ENCODE data around the gene ISLR. TPM values are rescaled to one million over a fixed set of nuclear protein-coding genes. Genes with fewer than 3 reads are reported as not detected.

Gene ISLR
- total and polyA plus RNA-seq, 7 experiments from 2014 or later: not detected

DNA sequence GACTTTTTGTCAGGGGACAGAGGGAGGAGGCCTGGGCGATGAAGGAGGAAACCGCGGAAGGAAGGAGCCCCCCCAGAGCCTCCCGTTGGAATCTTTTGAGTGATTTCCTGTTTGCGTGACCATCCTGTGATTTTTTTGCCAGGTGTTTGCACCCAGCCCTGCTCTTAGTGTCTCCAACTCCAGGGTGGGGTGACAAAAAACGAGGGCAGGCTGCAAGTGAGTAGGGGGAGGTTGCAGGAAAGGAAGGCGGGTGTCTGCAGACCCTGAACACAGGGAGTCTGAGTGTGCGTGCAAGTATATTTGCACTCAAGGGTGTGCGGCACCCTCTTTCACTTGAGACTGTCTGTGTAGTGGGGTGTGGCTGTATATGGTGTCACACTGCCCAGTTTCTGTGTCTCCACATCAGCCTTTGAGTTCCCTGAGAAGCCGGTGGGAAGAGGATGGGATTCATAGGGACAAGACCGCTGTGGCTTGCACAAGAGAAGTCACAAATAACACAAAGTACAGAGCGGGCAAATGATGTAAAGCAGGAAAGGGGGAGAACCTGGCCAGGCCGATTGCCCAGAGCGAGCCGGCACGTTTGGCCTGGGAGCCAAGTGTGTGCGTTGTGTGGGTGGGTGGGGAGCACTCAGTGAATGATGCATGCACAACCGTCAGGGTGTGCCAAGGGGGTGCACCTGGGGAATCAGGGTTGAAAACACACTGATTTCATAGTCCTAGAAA lies 36.5 kb upstream of the ISLR start:
- peak overlapping the region; percentile 70 to 83 (median 78) for H3K4me3 Mint-ChIP-seq
- H3K4me1 ChIP-seq (ENCODE audit: control insufficient read depth in 2 of 2, insufficient read depth in 2 of 2, low read length in 2 of 2): peaks cover 4 to 20% of the 10 kb centered on the region in 2 donors
- H3K27ac ChIP-seq (ENCODE audit: low read depth, low read length): no peak overlapping the region
- ChIA-PET POLR2A (no interaction called here), CTCF (no interaction called here)
- H3K36me3 ChIP-seq (ENCODE audit: control insufficient read depth in 2 of 3, insufficient read depth in 3 of 3, low read length in 3 of 3): no peaks in the 10 kb centered on the region
- DNase-seq (no peak), ATAC-seq (no peak)
- H3K27ac Mint-ChIP-seq: peak overlapping the region in 2 of 9 donors; percentile 58 to 73
- H3K27me3 Mint-ChIP-seq: peaks cover 57 to 82% (median 75%) of the 10 kb centered on the region in 5 donors
- H3K36me3 Mint-ChIP-seq: peaks cover 0 to 4% (median 0%) of the 10 kb centered on the region in 5 donors
- intact Hi-C loops (cut with micrococcal nuclease): no loop called here
- H3K9me3 ChIP-seq (ENCODE audit: control insufficient read depth in 2 of 3, low read length in 3 of 3): no peaks in the 10 kb centered on the region
- peaks cover 0 to 18% of the 10 kb centered on the region in 2 donors for H3K27me3 ChIP-seq (ENCODE audit: control insufficient read depth in 2 of 2, insufficient read depth in 2 of 2, low read length in 2 of 2)
- no peak overlapping the region for H3K4me3 ChIP-seq (ENCODE audit: low read length)
- H3K9me3 Mint-ChIP-seq: peaks cover 0 to under 1% (median 0%) of the 10 kb centered on the region in 11 donors
- peaks cover 15 to 33% (median 22%) of the 10 kb centered on the region in 7 donors for H3K4me1 Mint-ChIP-seq

GRCh38 chr15:74137537-74137894 lies 36.0 kb upstream of the ISLR start:
- Mint-ChIP-seq H3K27ac (no peak overlapping the region), H3K9me3 (no peaks in the 10 kb centered on the region), H3K36me3 (peaks cover 0 to 4% (median 0%) of the 10 kb centered on the region in 5 donors), H3K4me1 (peaks cover 10 to 30% (median 18%) of the 10 kb centered on the region in 7 donors), H3K27me3 (peaks cover 55 to 80% (median 70%) of the 10 kb centered on the region in 5 donors), H3K4me3 (peak overlapping the region in 6 of 10 donors; percentile 26 to 80 (median 78))
- DNase-seq: no peak
- H3K9me3 ChIP-seq (ENCODE audit: control insufficient read depth in 2 of 3, low read length in 3 of 3): no peaks in the 10 kb centered on the region
- H3K4me3 ChIP-seq (ENCODE audit: low read length): no peak overlapping the region
- H3K4me1 ChIP-seq (ENCODE audit: control insufficient read depth in 2 of 2, insufficient read depth in 2 of 2, low read length in 2 of 2): peaks cover 4 to 20% of the 10 kb centered on the region in 2 donors
- ChIA-PET POLR2A (no interaction called here), CTCF (no interaction called here)
- intact Hi-C loops (cut with micrococcal nuclease): no loop called here
- ATAC-seq: no peak
- no peak overlapping the region for H3K27ac ChIP-seq (ENCODE audit: low read depth, low read length)
- H3K27me3 ChIP-seq (ENCODE audit: control insufficient read depth in 2 of 2, insufficient read depth in 2 of 2, low read length in 2 of 2): peaks cover 0 to 18% of the 10 kb centered on the region in 2 donors
- no peaks in the 10 kb centered on the region for H3K36me3 ChIP-seq (ENCODE audit: control insufficient read depth in 2 of 3, insufficient read depth in 3 of 3, low read length in 3 of 3)

GRCh38 chr15:74138642-74139041 lies 34.9 kb upstream of the ISLR start:
- Mint-ChIP-seq H3K27me3 (peaks cover 56 to 78% (median 70%) of the 10 kb centered on the region in 5 donors), H3K4me1 (peaks cover 10 to 30% (median 18%) of the 10 kb centered on the region in 7 donors), H3K4me3 (no peak overlapping the region), H3K27ac (no peak overlapping the region), H3K36me3 (peaks cover 0 to 4% (median 0%) of the 10 kb centered on the region in 5 donors), H3K9me3 (no peaks in the 10 kb centered on the region)
- Histone ChIP-seq H3K27ac (ENCODE audit: low read depth, low read length) (no peak overlapping the region), H3K36me3 (ENCODE audit: control insufficient read depth in 2 of 3, insufficient read depth in 3 of 3, low read length in 3 of 3) (no peaks in the 10 kb centered on the region), H3K4me3 (ENCODE audit: low read length) (no peak overlapping the region), H3K4me1 (ENCODE audit: control insufficient read depth in 2 of 2, insufficient read depth in 2 of 2, low read length in 2 of 2) (peaks cover 4 to 20% of the 10 kb centered on the region in 2 donors), H3K9me3 (ENCODE audit: control insufficient read depth in 2 of 3, low read length in 3 of 3) (no peaks in the 10 kb centered on the region), H3K27me3 (ENCODE audit: control insufficient read depth in 2 of 2, insufficient read depth in 2 of 2, low read length in 2 of 2) (peaks cover 0 to 18% of the 10 kb centered on the region in 2 donors)
- intact Hi-C loops (cut with micrococcal nuclease): no loop called here
- no peak for DNase-seq
- ChIA-PET POLR2A (no interaction called here), CTCF (no interaction called here)
- ATAC-seq: no peak

- no peak for DNase-seq
- Histone ChIP-seq H3K27me3 (ENCODE audit: control insufficient read depth in 2 of 2, insufficient read depth in 2 of 2, low read length in 2 of 2) (peaks cover 0 to 11% of the 10 kb centered on the region in 2 donors), H3K4me3 (ENCODE audit: low read length) (no peak overlapping the region), H3K9me3 (ENCODE audit: control insufficient read depth in 2 of 3, low read length in 3 of 3) (peaks cover 0 to 5% (median 0%) of the 10 kb centered on the region in 3 experiments), H3K36me3 (ENCODE audit: control insufficient read depth in 2 of 3, insufficient read depth in 3 of 3, low read length in 3 of 3) (no peaks in the 10 kb centered on the region), H3K4me1 (ENCODE audit: control insufficient read depth in 2 of 2, insufficient read depth in 2 of 2, low read length in 2 of 2) (peaks cover 0 to 8% of the 10 kb centered on the region in 2 donors), H3K27ac (ENCODE audit: low read depth, low read length) (no peak overlapping the region)
- no peak overlapping the region for H3K4me3 Mint-ChIP-seq
- intact Hi-C loops (cut with micrococcal nuclease): no loop called here
- ChIA-PET CTCF (no interaction called here), POLR2A (no interaction called here)
- H3K9me3 Mint-ChIP-seq: peaks cover 0 to 9% (median 0%) of the 10 kb centered on the region in 11 donors
- peaks cover 0 to 9% (median 0%) of the 10 kb centered on the region in 5 donors for H3K36me3 Mint-ChIP-seq
- H3K27ac Mint-ChIP-seq: no peak overlapping the region
- ATAC-seq: no peak
- H3K27me3 Mint-ChIP-seq: peaks cover 59 to 80% (median 69%) of the 10 kb centered on the region in 5 donors
- H3K4me1 Mint-ChIP-seq: peaks cover 6 to 11% (median 9%) of the 10 kb centered on the region in 7 donors
Measured at GRCh38 chr15:74141591-74141990, 31.9 kb upstream of the ISLR start.

- no peaks in the 10 kb centered on the region for H3K4me1 ChIP-seq (ENCODE audit: control insufficient read depth in 2 of 2, insufficient read depth in 2 of 2, low read length in 2 of 2)
- ATAC-seq: no peak
- H3K36me3 ChIP-seq (ENCODE audit: control insufficient read depth in 2 of 3, insufficient read depth in 3 of 3, low read length in 3 of 3): no peaks in the 10 kb centered on the region
- Mint-ChIP-seq H3K36me3 (peaks cover 0 to 4% (median 0%) of the 10 kb centered on the region in 5 donors), H3K9me3 (peaks cover 0 to 15% (median 0%) of the 10 kb centered on the region in 11 donors), H3K4me1 (no peaks in the 10 kb centered on the region), H3K4me3 (no peak overlapping the region), H3K27ac (no peak overlapping the region), H3K27me3 (peaks cover 48 to 65% (median 59%) of the 10 kb centered on the region in 5 donors)
- no peak for DNase-seq
- POLR2A ChIA-PET: interaction anchor here (0.8 kb wide), 1 partner anchor 365 kb away, joined by 3 read pairs; no protein-coding TSS in a partner anchor
- intact Hi-C loops (cut with micrococcal nuclease): no loop called here
- H3K27ac ChIP-seq (ENCODE audit: low read depth, low read length): no peak overlapping the region
- no peak overlapping the region for H3K4me3 ChIP-seq (ENCODE audit: low read length)
- H3K27me3 ChIP-seq (ENCODE audit: control insufficient read depth in 2 of 2, insufficient read depth in 2 of 2, low read length in 2 of 2): no peaks in the 10 kb centered on the region
- CTCF ChIA-PET: no interaction called here
- H3K9me3 ChIP-seq (ENCODE audit: control insufficient read depth in 2 of 3, low read length in 3 of 3): peaks cover 0 to 6% (median 0%) of the 10 kb centered on the region in 3 experiments
Measured at GRCh38 chr15:74144153-74144775, 29.2 kb upstream of the ISLR start.

- no peak for DNase-seq
- peaks cover 44 to 57% (median 48%) of the 10 kb centered on the region in 5 donors for H3K27me3 Mint-ChIP-seq
- Histone ChIP-seq H3K4me1 (ENCODE audit: control insufficient read depth in 2 of 2, insufficient read depth in 2 of 2, low read length in 2 of 2) (no peaks in the 10 kb centered on the region), H3K9me3 (ENCODE audit: control insufficient read depth in 2 of 3, low read length in 3 of 3) (peaks cover 0 to 6% (median 0%) of the 10 kb centered on the region in 3 experiments), H3K27ac (ENCODE audit: low read depth, low read length) (no peak overlapping the region), H3K4me3 (ENCODE audit: low read length) (no peak overlapping the region), H3K36me3 (ENCODE audit: control insufficient read depth in 2 of 3, insufficient read depth in 3 of 3, low read length in 3 of 3) (no peaks in the 10 kb centered on the region), H3K27me3 (ENCODE audit: control insufficient read depth in 2 of 2, insufficient read depth in 2 of 2, low read length in 2 of 2) (no peaks in the 10 kb centered on the region)
- no peak overlapping the region for H3K4me3 Mint-ChIP-seq
- intact Hi-C loops (cut with micrococcal nuclease): no loop called here
- no peak for ATAC-seq
- H3K36me3 Mint-ChIP-seq: peaks cover 0 to 4% (median 0%) of the 10 kb centered on the region in 5 donors
- no peaks in the 10 kb centered on the region for H3K4me1 Mint-ChIP-seq
- CTCF ChIA-PET: no interaction called here
- POLR2A ChIA-PET: no interaction called here
- no peak overlapping the region for H3K27ac Mint-ChIP-seq
- H3K9me3 Mint-ChIP-seq: peaks cover 0 to 15% (median 0%) of the 10 kb centered on the region in 11 donors
Measured at GRCh38 chr15:74146277-74146800, 27.2 kb upstream of the ISLR start.
